GM19438 (cell line): ENCODE data around the gene ACOT4.
"Not testable (repeated sequence)": the region's sequence is repeated elsewhere in the genome, so short reads cannot be mapped to it uniquely, and the experiment has no call there.

Experiments
- ATAC-seq: cut with Tn5 transposase; IDR thresholded peaks from one replicate; pipeline ENCODE4 v1.9.1; 2021; ENCODE audit warnings: low read depth; ENCODE audit not compliant: unreplicated experiment

Gene ACOT4

DNA sequence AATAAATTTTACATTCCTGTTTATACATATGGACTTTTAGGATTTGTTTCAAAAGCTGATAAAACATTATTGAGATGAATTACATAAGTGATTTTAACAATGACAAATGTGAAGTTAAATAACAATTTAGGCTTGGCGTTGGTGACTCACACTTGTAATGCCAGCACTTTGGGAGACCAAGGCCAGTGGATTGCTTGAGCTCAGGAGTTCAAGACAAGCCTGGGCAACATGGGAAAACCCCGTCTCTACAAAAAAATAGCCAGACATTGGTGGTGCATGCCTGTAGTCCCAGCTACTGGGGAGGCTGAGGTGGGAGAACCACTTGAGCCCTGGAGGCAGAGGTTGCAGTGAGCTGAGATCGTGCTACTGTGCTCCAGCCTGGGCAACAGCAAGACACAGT lies 15.3 kb upstream of the ACOT4 start:
- ATAC-seq: no peak

DNA sequence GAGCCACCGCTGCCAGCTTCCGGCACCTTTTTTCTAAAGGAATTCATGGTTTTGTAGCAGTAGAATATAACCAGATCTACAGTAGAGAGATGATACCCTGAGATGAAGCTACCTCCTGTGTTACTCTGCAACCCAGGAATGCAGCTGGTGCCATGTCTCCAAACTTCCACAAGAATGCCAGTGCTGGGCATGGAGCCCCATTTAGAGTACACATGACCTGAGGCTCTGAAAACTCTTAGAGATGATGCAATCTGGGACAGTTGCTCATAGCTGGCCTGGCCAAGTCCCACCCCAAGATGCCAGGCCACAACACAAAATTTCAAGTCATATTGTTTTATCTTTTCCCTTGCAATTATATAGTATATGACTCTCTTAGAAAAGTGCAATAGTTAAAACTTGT lies 14.5 kb upstream of the ACOT4 start:
- not testable (repeated sequence) for ATAC-seq

DNA sequence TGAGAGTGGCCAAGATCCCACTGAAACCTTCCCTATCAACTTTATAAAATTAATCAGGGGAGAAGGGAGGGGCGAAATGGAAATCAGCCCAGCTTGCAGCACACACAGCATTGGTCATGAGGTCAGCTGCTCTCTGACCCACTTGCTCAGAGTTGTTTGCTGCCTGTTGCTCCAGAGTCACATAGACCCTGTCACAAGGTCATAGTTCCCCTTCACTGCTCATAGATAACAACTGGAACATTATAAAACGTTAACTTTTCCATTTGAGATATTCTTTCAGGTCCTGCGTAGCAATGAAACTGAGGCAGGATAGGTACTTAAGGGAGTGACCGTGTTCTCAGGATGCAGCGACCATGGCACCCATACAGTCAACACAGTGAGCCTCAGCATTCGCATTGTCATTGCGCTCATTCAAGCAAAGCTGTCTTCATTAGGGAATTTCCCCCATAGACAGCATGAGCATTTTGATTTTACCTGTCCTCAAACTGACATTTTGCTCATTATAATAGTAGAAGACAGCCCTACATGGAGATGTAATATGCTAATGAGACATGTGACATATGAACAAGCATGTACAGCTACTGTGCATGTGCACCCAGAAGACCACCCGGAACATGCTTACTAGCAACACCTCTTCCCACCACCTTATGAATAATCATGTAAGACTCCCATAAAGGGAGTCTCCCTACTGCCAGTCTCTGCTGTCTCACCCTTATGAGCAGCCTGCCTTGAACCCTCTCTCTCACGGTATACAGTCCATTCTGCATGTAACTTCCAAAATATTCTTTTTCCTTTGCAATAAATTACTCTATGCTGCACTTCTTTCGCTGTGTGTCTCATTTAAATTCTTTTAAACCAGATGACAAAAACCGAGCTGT lies 9.3 kb upstream of the ACOT4 start:
- ATAC-seq: not testable (repeated sequence)

DNA sequence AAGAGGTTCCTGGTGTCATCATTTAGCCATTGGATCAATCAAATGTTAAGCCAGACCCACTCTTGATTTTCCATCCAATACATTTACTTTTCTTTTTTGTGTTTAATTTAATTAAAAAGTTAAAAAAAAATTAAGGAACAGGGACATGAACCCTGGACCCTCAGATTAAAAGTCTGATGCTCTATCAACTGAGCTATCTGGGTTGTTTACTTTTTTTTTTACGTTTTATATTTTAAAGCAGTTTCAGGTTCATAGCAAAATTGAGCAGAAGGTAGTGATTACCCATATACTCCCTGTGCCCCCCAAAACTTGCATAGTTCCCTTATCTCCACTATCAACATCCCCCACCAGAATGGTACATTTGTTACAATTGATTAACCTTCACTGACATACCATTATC lies 3.0 kb upstream of the ACOT4 start:
- no peak for ATAC-seq

DNA sequence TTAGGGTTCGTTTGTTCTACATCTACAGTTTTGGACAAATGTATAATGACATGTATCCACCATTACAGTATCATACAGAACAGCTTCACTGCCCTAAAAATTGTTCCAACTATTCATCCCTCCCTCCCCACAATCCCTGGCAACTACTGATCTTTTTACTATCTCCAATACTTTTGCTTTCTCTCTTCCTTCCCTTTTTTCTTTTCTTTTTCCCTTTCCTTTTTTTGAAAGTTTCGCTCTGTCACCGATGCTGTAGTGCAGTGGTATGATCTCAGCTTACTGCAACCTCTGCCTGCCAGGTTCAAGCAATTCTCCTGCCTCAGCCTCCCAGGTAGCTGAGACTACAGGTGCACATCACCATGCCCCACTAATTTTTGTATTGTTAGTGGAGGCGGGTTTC lies 2.6 kb upstream of the ACOT4 start:
- ATAC-seq: no peak

DNA sequence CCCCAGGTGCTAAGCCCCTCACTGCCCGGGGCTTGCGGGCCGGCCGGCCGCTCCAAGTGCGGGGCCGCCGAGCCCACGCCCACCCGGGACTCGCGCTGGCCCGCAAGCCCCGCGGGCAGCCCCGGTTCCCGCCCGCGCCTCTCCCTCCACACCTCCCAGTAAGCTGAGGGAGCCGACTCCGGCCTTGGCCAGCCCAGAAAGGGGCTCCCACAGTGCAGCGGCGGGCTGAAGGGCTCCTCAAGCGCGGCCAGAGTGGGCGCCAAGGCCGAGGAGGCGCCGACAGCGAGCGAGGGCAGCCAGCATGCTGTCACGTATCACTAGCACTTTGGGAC lies 1.0 kb upstream of the ACOT4 start:
- not testable (repeated sequence) for ATAC-seq

DNA sequence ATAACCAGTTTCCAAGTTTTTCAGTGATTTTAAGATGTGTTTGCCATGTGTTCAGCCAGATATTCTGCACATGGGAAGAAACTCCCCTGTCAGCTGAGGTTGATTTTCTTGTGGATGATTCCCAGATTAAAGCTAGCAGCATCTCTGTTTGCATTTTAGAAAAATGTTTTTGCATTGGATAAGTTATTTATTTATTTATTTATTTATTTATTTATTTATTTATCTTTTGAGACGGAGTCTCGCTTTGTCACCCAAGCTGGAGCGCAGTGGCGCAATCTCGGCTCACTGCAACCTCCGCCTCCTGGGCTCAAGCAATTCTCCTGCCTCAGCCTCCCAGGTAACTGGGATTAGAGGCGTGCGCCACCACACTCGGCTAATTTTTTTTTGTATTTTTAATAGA lies 2.8 kb downstream of the ACOT4 start:
- no peak for ATAC-seq

DNA sequence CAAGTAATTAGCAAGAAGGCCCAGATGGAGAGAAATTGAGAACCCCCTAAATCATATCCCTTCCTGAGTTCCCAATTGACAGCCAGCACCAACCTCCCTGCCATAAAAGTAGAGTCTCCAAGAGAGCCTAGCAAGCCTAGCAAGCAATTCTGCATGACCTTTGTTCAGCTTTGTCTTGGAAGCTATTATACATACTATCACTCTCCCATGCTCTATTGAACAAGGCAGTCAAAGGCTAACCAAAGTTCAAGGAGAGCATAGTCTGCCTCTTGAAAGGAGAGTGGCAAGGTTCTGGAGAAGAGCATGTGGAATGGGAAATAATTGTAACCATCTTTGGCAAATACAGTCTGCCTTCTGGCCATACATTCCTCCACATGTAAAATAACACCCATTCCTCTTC lies 7.8 kb downstream of the ACOT4 start:
- ATAC-seq: no peak

DNA sequence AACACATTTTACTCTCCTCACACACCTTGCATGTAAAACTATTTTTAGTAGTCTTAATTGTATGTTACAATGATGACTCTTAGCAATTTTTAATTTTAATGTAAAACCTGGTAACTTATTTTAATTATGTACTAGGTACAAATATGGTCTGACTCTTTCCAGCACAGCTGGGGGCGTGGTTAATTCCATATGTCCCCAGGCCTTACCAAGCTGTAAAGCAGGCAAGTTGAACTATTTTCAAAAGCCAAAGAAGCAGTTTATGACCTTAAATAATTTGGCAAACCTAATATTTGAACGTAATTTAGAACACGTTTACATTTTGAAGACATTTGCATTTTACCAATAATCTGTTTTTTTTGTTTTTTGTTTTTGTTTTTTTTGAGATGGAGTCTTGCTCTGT lies 11.3 kb downstream of the ACOT4 start:
- ATAC-seq: no peak

DNA sequence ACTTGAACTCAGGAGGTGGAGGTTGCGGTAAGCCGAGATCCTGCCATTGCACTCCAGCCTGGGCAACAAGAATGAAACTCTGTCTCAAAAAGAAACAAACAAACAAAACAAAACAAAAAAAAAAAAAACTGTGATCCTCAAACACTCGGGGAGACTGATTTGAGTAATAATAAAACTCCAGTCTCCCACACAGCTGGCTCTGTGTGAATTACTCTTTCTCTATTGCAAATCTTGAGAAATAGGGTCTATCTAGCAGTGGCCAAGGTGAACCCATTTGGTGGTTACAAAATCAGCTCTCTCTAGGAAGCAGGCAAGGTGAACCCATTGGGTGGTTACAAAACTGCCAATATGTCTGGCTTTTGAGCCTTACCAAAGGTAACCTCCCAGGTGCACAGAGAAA lies 14.6 kb downstream of the ACOT4 start:
- no peak for ATAC-seq

DNA sequence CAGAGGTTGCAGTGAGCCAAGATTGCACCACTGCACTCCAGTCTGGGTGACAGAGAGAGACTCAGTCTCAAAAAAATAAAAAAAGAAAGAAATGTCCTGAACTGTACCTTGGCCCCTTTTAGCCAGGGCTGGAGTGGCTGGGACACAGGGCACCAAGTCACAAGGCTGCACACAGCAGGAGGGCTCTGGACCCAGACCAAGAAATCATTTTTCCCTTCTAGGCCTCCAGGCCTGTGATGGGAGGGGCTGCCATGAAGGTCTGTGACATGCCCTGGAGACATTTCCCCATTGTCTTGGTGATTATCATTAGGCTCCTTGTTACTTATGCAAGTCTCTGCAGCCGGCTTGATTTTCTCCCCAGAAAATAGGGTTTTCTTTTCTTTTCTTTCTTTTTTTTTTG lies 15.6 kb downstream of the ACOT4 start:
- ATAC-seq: no peak

DNA sequence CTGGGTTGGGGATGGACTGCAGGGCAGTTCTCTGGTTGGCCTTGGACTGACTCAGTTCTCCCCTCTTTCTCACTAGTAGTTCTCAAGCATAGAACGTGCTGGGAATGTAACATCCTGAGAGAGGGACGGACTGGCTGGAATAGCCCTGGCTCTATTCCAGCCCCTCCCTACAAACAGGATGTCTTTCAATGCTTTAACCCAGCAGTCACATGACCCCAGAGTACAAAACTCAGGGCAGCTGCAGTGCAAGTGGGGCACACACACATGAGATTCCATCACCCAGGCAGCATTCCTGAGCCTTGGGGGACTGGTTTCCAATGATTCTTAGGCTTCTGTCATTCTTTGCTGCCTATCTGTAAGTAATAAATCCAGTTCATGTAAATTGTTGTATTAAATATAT lies 19.0 kb downstream of the ACOT4 start:
- ATAC-seq: no peak

DNA sequence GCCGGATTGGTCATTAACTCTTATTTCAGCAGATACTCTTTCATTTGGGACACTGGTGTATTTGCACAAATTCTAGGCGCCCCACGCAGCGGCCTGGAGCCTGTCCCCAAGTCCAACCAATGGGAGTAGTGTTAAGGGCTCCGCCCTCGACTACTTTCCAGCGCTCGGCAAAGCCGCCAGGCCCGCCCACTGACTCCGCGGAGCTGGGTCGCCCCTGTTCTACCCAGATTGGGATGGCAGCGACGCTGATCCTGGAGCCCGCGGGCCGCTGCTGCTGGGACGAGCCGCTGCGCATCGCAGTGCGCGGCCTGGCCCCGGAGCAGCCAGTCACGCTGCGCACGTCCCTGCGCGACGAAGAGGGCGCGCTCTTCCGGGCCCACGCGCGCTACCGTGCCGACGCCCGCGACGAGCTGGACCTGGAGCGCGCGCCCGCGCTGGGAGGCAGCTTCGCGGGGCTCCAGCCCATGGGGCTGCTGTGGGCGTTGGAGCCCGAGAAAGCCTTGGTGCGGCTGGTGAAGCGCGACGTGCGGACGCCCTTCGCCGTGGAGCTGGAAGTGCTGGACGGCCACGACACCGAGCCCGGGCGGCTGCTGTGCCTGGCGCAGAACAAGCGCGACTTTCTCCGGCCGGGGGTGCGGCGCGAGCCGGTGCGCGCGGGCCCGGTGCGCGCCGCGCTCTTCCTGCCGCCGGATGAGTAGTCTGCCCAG lies 20.8 kb downstream of the ACOT4 start, which contains the start of gene ACOT6:
TSS of gene ACOT6 (plus strand) at position 179 of the 707 bp plus-strand sequence. CDS start at position 234, 55 bp downstream.
- ATAC-seq: peak; percentile 61

DNA sequence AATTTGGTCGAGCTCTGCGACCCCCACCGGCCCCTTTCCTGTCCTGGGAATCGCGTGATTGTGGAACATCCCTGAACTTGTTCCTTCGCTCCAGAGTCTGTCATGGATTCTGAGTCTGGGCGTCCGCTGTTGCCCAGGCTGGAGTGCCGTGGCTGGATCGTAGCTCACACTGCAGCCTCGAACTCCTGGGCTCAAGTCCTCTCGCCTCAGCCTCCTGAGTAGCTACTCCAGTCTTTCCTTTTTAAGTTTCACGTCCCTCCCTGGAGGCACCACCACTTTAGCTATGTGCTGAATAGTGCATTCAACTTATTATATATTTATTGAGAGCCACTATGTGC lies 21.3 kb downstream of the ACOT4 start:
- ATAC-seq: no peak

DNA sequence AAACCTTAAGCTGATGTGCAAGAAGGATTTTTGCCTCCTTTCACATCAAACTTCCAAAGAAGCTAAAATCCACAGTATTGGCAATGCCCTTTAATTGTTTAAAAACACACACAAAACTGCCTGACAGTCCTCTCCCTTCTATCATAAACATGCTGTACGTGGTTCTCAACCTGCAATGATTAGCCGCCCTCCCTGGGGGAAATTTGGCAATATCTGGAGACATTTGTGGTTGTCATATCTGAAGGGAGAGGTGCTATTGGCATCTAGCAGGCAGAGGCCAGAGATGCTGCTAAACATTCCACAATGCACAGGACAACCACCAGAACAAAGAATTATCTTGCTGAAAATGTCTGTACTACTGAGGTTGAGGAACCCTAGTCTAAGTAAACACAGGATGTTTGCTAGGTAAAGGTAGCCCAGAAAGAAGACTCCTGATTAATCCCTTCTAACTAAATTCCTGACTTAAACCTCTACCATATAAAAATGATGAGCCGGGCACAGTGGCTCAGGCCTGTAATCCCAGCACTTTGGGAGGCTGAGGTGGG lies 21.8 kb downstream of the ACOT4 start:
- ATAC-seq: no peak

DNA sequence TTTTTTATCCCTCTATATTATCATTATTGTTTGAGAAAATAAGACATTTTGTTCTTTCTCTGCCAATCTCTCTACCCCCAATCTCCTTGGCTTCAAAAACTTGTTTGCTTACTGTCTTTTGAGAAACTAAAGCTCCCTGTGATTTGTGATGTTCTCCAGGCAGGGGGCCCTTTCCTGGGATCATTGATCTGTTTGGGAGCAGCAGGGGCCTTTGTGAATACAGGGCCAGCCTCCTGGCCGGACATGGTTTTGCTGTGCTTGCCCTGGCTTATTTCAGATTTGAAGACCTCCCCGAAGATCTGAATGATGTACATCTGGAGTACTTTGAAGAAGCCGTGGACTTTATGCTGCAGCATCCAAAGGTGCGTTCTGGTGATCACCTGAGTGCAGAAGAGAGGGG lies 25.2 kb downstream of the ACOT4 start:
- ATAC-seq: no peak

DNA sequence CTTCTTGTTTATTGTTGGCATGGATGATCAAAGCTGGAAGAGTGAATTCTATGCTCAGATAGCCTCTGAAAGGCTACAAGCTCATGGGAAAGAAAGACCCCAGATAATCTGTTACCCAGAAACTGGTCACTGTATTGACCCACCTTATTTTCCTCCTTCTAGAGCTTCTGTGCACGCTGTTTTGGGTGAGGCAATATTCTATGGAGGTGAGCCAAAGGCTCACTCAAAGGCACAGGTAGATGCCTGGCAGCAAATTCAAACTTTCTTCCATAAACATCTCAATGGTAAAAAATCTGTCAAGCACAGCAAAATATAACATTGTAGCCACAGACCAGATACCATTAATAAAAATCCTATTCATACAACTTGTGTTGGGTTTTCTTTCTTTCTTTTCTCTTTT lies 27.9 kb downstream of the ACOT4 start:
- ATAC-seq: no peak

DNA sequence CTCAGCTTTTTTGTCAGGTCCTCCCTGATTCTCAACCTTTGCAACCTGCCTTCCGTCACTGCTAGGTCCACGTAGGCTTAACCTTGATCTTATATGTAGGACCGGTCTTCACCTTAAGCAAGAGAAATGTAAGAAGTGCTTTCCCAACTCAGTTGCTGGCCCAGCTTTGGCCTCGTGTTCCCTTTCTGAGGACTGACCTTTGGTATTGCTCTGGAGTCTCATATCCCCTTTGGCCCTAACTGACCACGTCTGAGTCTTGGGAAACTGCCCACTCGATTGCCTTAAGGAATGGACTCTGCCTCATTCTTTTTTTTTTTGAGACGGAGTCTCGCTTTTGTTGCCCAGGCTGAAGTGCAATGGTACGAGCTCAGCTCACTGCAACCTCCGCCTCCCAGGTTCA lies 28.6 kb downstream of the ACOT4 start:
- no peak for ATAC-seq

DNA sequence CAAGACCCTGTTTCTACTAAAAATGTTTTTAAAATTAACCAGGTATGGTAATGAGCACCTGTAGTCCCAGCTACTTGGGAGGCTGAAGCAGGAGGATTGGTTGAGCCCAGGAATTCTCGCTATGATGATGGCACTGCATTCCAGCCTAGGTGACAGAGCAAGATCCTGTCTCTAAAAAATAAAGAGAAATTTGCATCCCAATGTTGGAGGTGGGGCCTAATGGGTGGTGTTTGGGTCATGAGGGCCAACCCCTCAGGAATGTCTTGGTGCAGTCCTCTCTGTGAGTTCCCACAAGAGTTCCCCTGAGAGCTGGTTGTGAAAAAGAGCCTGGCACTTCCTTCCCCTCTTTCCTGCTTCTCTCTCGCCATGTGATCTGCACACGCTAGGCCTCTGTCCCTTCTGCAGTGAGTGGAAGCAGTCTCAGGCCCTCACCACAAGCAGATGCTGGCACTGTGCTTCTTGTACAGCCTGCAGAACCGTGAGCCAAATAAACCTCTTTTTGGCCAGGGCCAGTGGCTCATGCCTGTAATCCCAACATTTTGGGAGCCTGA lies 31.9 kb downstream of the ACOT4 start:
- ATAC-seq: no peak

DNA sequence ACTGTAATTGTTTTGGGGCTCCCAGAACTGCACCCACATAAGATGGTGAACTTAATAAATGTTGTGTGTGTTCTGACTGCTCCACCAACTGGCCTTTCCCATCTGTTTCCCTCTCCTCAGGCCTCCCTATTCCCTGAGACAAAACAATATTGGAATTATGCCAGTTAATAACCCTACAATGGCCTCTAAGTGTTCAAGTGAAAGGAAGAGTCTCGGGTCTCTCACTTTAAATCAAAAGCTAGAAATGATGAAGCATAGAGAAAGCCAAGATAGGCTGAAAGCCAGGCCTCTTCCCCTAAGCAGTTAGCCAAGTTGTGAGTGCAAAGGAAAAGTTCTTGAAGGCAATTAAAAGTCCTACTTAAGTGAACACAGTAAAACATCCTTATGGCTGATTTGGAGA lies 34.0 kb downstream of the ACOT4 start:
- ATAC-seq: no peak

DNA sequence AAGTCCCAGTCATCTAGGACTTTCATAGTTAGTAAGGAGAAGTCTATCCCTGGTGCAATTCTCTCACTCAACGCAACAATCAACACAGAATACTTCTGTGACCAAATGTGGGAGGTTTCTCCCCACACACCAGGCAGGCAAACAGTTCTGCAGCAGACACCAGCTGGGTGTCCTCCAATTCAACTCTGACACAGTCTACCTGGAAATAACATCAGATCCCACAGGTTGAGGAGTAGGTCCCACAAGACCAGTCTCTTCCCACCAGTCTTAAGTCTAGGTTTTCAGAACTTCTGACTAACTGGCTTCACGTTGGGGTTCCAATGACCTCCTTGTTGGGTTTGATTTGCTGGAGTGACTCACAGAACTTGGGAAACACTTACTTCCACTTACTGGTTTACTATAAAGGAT lies 35.5 kb downstream of the ACOT4 start:
- ATAC-seq: no peak
